Keratinocyte (primary cell): ENCODE results near the gene IFT122.

Source experiments
- CTCF ChIP-seq, 3 experiments: IDR thresholded peaks in 1 of 3; conservative IDR thresholded peaks in 1 of 3; optimal IDR thresholded peaks in 1 of 3; 2 replicates in 2 of 3; 3 replicates in 1 of 3; pipeline versions ENCODE3 to v1.5.1; 2011; ENCODE audit warnings: low read length in 3 of 3, mild to moderate bottlenecking in 3 of 3, moderate library complexity in 2 of 3, control low read depth in 1 of 3, inconsistent platforms in 1 of 3; ENCODE audit not compliant: insufficient read depth in 2 of 3; ENCODE audit errors: extremely low read depth in 1 of 3
- EZH2 ChIP-seq: IDR thresholded peaks from one replicate; pipeline ENCODE4 v1.6.1; 2012; ENCODE audit warnings: inconsistent platforms, mild to moderate bottlenecking, low read length, moderate library complexity

GRCh38 chr3:129473769-129474152 lies 33.7 kb downstream of the IFT122 start:
- TF ChIP-seq CTCF (optimal IDR thresholded peaks at IDR 0.05 in 1 of 3, IDR thresholded peaks at IDR 0.05 in 1 of 3, conservative IDR thresholded peaks at IDR 0.05 in 1 of 3; ENCODE audit: extremely low read depth in 1 of 3, insufficient read depth in 2 of 3, low read length in 3 of 3) = no peak
- no peak for TF ChIP-seq EZH2
